ENCODE data around the gene SGSM2.

DNA sequence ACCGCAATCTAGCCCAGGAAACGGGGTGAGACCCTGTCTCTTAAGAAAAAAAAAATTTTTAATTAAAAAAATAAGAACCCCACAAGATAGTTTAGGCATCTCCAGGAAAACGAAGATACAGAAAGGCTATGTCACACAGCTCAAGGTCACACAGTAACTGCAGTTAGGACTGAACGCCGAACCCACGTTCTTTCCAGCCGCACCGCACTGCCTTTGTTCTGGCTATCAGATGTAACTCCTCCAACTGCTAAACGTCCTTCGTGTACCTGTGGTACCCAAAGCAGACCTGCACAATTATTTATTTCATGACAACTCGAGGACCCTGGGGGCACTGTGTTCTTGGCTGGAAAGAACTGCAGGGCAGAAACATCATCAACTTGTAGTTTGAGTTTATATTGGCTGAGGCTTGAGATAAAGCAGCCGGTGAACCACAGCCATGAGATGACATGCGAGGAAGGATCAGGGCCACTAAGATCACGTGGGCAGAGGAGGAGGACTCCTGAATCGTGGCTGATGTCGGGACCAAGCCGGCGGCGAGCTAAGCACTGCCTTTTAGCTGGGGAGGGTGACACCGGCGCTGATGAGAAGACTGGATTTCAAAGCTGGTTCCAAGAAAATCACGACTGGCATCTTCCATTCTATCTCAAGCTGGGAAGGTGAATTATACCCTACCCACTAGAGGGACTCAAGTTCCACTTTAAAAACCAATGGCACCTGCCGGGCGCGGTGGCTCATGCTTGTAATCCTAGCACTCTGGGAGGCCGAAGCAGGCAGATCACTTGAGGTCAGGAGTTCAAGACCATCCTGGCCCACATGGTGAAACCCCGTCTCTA is 84.2 kb downstream of the SGSM2 start:
- TF ChIP-seq, protein P1, sequence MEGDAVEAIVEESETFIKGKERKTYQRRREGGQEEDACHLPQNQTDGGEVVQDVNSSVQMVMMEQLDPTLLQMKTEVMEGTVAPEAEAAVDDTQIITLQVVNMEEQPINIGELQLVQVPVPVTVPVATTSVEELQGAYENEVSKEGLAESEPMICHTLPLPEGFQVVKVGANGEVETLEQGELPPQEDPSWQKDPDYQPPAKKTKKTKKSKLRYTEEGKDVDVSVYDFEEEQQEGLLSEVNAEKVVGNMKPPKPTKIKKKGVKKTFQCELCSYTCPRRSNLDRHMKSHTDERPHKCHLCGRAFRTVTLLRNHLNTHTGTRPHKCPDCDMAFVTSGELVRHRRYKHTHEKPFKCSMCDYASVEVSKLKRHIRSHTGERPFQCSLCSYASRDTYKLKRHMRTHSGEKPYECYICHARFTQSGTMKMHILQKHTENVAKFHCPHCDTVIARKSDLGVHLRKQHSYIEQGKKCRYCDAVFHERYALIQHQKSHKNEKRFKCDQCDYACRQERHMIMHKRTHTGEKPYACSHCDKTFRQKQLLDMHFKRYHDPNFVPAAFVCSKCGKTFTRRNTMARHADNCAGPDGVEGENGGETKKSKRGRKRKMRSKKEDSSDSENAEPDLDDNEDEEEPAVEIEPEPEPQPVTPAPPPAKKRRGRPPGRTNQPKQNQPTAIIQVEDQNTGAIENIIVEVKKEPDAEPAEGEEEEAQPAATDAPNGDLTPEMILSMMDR (IDR thresholded peaks at IDR 0.05) = no peak
- no peak for TF ChIP-seq POLR2A (IDR thresholded peaks at IDR 0.05)

All from stomach (tissue), 4 donors.